Glomerular visceral epithelial cell (primary cell): Measurements from ENCODE around the gene SEC22C.

Experiments
- DNase-seq: peaks from one replicate; pipeline ENCODE4 v3.0.0-alpha.2; 2016; ENCODE audit errors: extremely low spot score

Gene SEC22C

GRCh38 chr3:42513121-42513520, 68.6 kb downstream of the SEC22C start:
- DNase-seq = no peak

- DNase-seq = no peak
Observed at GRCh38 chr3:42511736-42512135, 70.0 kb downstream of the SEC22C start.

DNA sequence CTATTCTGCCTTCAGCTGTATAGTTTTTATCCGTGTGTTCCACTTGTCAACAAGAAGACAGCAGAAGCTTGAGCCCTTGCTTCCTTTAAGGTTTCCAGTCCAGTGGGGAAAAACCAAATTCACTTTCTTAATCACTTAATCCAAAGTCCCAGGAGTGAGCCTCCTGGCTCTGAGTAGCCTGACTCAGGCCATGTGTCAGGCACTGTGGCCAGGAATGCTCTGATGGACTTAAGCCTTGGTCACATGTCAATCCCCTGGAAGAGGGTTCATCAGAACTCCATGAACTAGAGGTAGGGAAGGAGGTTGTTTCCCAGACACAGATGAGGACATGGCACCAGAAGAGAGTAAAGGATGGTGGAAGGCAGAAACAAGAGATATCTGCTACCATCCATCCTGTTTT, 70.6 kb downstream of the SEC22C start:
- no peak for DNase-seq

DNA sequence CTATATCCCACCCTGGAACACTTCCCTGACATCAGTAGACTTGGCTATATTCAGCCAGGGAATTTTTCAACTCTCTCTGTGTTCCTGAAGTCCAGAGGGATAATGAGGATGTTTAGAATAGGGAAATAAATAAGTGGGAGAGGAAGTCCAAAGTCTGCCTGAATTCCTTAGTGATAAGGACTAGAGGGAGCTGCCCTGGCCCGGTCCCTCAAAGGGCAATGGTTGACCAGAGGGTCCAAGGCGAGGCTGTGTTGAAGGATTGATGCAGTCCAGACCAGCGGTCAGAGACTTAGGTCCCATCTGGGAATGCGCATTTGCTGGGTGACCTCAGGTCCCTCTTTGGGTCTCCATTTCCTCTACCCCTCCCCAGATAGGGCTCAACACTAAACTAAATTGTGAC, 71.4 kb downstream of the SEC22C start:
- DNase-seq = no peak

DNA sequence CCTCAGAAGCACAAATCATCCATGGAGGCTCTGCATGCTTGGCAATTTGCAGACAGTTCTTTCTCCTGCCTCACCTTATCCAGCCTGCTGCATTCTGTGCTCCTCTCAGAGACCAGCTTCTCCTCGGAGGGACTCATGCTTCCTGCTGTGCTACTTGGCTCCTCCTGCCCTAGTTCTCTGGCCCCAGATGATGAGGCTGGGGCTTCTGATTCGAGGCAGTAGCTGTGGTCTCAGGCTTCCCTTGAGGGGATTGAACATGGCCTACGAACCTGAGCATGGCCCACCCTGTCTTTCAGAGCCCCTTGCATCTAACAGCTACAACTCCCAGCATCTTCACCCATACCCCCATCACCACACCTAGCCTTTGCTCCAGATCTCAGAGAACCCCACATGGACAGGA, 72.7 kb downstream of the SEC22C start:
- DNase-seq = no peak

GRCh38 chr3:42508562-42508961, 73.2 kb downstream of the SEC22C start:
- no peak for DNase-seq

- DNase-seq = no peak
Observed at GRCh38 chr3:42507761-42508335, 73.9 kb downstream of the SEC22C start.

DNA sequence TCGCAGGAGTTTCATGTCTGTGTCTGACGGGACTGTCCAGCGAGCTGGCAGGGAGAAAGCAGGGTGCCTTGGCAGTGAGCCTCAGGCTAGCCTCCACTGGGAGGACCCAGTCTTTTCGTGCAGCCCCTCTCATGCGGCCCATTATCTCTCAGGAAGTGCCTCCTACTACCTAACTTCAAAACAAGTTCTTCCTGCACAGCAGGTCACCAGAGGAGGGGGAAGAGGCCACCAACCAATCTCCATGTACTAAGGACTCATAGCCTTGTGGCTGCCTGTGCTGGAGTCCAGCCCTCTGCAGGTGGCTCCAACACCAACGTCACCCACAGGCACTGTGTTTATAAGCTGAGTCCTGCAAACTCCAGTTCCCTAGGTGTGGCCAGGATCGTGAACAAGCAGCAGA, 74.5 kb downstream of the SEC22C start:
- DNase-seq = no peak

DNA sequence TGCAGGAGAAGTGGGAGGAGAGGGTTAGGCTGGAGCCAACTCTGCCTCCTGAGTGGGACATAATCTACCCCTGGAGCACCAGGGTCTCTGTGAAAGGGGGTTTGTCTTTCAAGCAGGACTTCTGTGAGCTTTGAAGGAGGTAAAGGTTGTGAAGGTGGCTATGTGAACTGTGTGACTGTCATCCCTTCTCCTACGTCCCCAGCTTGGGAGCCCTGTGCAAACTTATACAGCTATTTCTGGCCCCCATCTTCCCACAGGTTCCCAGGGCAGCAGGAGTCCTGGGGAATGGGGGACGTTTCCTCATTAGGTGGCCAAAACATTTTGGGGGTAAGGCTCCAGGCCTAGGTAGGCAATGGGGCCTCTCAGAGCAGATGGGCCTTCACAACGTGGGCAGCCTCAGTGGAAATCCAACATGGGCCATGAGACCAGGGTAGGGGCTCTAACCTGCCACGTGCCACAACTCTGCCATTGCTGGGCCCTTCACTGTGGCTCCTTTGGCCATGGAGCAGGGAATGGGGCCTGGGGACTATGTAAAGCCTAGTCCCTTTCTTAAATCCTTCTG, 75.8 kb downstream of the SEC22C start:
- DNase-seq = no peak

DNA sequence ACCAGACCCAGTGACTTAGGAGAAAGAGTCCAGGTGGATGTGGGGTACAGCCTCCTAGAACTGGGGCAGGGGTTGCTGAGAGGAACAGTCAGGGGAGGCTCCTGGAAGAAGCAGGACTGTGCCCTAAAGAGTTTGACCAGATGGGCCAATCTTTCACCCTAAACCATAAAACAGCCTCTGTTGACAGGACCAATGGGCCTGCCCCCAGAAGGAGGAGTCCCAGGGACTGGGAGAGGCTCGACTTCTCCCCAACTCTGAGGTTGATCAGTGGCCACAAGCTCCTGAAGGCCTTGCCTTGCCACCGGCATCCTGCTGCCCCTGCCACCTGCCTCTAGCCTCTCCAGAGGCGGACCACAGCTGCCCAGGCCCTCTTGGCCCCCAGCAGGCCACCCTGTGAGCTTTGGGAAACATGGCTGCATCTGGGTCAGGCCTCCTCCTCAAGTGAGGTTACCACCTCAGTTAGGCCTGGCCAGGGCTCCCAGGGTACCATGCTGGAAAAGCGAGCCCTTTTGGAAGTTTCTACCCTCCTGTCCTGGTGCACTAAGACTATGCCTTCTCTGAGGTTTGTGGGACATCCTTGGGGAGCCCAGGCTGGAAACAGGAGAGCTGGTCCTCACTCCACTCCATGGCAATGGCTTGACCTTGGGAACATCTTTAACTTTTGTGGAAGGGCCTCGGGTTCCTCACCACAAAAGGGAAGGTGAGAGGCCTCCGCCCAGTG, 76.5 kb downstream of the SEC22C start:
- no peak for DNase-seq

GRCh38 chr3:42504334-42505127, 77.2 kb downstream of the SEC22C start:
- no peak for DNase-seq

DNA sequence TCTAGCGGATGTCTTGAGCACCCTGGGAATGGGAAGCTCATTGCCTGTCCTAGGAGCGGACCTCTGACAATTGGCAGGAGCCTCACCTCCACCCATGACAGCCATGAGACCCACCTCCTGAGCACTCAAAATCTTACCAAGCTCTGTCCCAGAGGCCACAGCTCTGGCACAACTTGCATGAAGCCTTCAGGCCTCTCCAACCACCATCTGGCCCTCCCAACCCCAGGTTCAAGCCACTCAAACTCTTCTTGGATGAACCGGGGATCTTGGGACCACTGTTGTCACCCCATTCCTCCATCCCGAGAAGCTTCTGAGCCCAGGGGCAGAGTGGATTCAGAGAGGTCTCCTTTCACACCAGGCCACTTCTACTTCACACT, 77.8 kb downstream of the SEC22C start:
- DNase-seq = no peak

DNA sequence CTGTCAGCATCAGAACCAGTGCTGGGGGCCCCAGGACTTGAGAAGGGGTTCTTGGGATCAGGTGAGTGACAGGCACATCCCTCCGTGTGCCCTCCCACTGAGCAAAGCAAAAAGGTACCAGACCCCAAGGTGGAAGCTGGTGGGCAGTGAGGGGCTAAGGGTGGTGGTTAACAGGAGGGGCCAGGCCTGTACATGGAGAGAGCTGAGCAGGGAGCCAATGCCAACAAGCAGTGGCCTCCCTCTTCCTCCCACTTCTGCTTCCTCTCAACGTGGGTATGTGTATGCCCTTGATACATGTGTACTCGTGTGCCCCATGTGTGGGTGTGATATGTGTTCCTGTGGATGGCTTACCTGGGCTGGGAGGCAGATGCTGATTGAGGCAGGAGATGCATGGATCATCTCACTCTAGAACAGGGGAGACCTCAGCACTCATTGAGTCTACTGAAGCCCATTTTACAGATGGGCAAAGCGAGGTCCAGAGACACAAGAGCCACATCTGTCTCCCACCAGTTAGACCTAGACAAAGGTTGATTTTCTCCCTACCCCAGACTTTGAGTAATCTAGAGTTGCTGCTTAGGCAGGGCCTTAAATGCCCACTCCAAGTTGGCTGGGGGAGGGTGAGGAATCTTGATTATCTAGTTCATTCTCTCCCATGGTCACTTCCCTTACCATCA, 78.4 kb downstream of the SEC22C start:
- no peak for DNase-seq

- DNase-seq = peak; percentile 56
Observed at GRCh38 chr3:42502429-42503250, 79.1 kb downstream of the SEC22C start, which contains the start of gene VIPR1. Gene VIPR1, plus strand, starts transcription at chr3:42502643. Its CDS starts 93 bp downstream, at chr3:42502736.

DNA sequence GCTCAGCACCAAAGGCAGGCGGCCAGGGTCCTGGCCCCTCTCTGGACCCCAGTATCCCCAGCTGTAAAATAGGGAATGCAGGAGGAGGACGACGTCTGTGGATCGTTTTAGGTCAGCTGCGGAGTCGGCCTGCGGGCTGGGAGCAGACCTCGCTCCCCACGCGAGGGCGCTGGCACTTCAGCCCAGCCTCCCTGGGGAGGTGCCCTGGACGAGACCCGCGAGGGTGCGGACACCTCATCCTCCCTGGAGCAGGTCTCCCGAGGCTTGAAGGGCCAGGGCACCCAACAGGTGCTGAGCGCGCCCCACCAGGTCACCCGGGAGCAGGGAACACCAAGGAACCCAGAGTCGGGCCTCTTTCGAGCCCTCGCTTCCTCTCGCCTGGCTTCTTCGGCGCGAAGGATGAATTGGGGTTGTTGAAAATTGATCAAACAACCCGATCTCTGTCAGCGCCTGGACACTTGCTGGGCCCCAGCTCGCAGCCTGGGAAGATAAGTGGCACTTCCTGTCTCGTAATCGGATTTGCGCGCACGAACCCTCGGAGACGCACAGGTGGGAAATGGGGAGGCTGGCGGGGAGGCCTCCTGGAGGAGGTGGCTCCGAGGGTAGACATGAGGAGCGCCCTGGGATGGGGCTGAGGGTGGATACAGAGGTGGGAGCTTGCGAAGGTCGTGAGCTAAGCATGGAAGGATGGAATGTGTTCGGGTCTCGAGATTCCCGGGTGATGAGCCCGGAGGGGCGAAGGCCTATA, 79.9 kb downstream of the SEC22C start:
- peak; percentile 33 for DNase-seq

GRCh38 chr3:42501321-42501680, 80.5 kb downstream of the SEC22C start:
- no peak for DNase-seq

DNA sequence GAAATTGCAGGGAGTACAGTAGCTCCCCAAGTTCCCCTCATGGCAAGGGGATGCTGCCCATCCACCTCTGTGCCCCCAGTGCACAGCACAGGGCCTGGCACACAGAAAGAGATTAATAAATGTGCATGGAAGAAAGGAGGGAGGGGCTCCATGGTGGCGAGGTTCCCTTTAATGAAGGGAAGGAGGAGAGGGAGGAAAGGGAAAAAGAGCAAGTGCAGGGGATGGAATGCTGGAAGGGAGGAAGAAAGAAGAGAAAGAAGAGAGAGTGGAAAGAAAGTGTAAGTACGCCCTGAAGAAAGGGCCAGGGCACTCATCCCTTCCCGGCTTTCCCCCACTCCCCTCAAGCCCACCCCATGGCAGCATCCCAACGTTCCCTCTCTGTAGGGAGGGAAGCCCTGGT, 80.9 kb downstream of the SEC22C start:
- no peak for DNase-seq

DNA sequence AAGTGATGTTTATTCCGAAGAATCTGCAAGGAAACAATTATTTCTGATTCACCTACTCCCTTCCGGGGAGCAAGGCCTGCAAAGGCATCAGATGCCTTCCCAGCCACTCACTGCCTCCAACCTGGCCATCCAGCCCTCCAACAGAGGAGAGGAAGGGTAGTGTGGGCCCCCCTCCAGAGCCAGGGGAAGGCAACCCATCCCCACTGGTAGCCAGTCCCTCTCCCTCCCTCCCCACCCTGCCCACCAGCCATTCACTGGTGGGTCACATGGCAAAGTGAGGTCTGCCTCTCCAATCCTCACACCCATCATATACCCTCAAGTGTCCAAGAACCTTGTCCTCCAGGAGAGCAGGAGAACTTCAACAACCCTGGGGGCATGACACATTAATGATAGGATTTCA, 81.7 kb downstream of the SEC22C start:
- no peak for DNase-seq

- no peak for DNase-seq
Observed at GRCh38 chr3:42499478-42499871, 82.3 kb downstream of the SEC22C start.

GRCh38 chr3:42498791-42499477, 82.8 kb downstream of the SEC22C start:
- no peak for DNase-seq
